ENCODE data around the gene IFT52.

DNA sequence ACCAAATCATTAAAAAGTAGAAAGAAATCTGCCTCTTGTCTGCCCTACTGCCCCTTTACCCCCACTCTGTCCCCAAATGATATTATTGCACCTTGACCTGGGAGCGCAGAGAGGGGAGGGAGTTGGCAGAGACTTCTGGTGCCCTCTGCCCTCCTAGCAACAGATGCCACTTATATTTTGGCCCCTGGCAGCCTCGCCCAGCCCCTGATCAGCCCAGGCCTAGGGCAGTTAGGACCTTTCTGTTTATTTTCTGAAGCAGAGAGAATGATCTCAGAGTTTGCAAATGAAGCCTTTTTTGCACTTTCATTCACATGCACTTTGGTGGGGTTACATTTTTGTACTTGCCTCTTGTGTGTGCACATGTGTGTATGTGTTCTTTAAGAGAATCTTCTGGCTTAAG, 40.3 kb upstream of the IFT52 start:
- TF ChIP-seq CTCF (conservative IDR thresholded peaks at IDR 0.05; ENCODE audit: low read depth, low read length) (no peak), EZH2 (IDR thresholded peaks at IDR 0.05; ENCODE audit: low read length, unreplicated experiment) (no peak)

Measured in PC-3 (cell line).